Measurements from ENCODE around the gene BBS1. TPM values are rescaled to one million over a fixed set of nuclear protein-coding genes. Genes with fewer than 3 reads are reported as not detected.

The BBS1 gene
- total RNA-seq, 2 experiments from 2014 or later: 13.3 to 17.4 TPM

DNA sequence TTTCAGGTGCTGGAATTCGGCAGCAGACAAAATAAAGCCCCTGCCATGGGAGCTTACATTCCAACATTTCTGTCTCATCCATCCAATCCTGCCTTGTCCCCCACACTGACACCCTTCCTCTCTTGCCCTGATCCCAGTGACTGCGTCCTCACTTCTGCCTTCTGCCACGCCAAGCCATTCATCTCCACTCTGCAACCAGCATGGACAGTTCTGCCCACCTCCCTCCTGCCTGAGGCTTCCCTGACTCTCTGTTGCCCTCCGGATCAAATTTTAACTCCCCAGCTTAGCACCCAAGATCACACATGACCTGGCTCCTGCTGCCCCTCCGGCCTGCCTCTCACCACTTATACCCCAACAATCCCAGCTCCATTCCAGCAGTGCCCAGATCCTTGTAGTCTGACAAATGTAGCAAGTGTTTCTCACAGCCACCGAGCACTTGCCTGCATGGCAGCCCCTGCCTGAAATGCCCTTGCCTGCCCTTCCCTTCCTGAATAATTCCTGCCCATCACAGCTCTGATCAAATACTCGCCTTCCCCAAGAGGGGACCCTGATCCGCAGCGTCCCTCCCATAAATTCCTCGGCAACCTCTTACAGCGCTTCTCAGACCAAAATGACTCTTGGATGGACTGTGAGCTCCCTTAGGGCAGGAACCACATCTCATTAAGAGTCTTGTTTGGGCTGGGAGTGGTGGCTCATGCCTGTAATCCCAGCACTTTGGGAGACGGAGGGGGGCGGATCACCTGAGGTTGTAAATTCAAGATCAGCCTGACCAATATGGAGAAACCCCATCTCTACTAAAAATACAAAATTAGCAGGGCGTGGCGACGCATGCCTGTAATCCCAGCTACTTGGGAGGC, 38.6 kb downstream of the BBS1 start:
- ChIA-PET CTCF (no interaction called here), POLR2A (no interaction called here)
- Mint-ChIP-seq H3K9me3 (no peaks in the 10 kb centered on the region), H3K4me3 (no peak overlapping the region), H3K27me3 (peaks cover 15% of the 10 kb centered on the region), H3K27ac (no peak overlapping the region), H3K36me3 (ENCODE audit: low read depth) (no peaks in the 10 kb centered on the region), H3K4me1 (peaks cover 12% of the 10 kb centered on the region)
- no peak for DNase-seq

DNA sequence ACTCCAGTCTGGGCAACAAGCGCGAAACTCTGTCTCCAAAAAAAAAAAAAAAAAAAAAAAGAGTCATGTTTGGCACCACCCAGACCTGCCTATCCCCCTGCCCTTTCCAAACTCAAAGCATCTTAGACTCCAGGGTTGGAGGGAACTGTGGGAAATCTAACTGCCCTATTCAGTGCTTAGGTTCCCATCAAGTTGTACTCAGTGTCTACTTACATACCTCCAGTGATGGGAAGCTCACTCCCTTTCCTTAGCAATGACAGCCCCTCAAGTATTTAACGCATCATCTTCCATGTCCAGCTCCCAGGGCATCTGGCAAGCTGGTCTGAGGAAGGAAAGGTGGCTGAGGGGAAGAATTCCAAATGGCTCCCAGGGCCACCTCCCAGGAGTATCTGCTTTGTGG, 39.3 kb downstream of the BBS1 start:
- H3K27me3 Mint-ChIP-seq: peaks cover 15% of the 10 kb centered on the region
- H3K4me3 Mint-ChIP-seq: no peak overlapping the region
- H3K36me3 Mint-ChIP-seq (ENCODE audit: low read depth): no peaks in the 10 kb centered on the region
- no peaks in the 10 kb centered on the region for H3K9me3 Mint-ChIP-seq
- no peak for DNase-seq
- ChIA-PET POLR2A (no interaction called here), CTCF (no interaction called here)
- H3K27ac Mint-ChIP-seq: no peak overlapping the region
- H3K4me1 Mint-ChIP-seq: peaks cover 7% of the 10 kb centered on the region

DNA sequence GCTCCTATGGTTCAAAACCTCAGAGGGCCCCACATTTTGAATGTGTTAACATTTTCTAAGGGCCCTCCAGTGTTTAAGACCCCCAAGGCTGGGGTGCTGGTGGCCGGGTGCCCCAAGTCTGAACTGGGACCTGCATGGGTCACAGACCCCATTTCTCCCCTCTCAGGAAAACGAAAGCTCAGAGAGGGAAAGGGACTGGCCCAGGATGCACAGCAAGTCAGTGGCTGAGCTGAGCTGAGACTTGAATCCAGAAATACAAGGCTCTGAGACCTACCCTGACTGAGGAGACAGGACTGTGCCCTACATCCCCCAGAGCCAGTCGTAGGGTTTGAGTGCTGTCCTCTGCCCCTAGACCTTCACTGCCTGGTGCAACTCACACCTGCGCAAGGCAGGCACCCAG, 40.5 kb downstream of the BBS1 start:
- peaks cover 4% of the 10 kb centered on the region for H3K4me1 Mint-ChIP-seq
- H3K36me3 Mint-ChIP-seq (ENCODE audit: low read depth): no peaks in the 10 kb centered on the region
- no peak for DNase-seq
- POLR2A ChIA-PET: no interaction called here
- CTCF ChIA-PET: no interaction called here
- H3K4me3 Mint-ChIP-seq: no peak overlapping the region
- no peaks in the 10 kb centered on the region for H3K9me3 Mint-ChIP-seq
- no peak overlapping the region for H3K27ac Mint-ChIP-seq
- peaks cover 15% of the 10 kb centered on the region for H3K27me3 Mint-ChIP-seq

DNA sequence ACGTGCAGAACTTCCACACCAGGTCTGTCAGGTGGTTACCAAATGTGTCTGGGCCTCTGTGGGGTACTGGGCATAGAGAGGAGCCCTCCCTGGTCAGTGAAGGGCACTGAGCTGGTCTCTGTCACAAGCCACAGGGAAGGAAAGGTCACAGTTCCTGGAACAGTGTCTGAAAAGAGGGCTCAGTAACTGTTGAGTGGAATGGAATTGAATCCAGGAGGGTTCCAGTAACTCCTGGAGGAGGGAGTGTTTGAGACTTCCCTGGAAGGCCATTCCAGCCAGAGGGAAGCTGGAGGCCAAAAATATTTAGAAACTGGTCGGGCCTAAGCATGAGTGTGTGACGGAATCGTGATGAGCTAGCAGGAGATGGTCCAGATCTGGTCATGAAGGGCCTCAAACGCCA, 44.2 kb downstream of the BBS1 start:
- no peaks in the 10 kb centered on the region for H3K9me3 Mint-ChIP-seq
- ChIA-PET CTCF (interaction anchor here (0.7 to 1.8 kb wide), 4 partner anchors 8 to 124 kb away, joined by 3 to 11 read pairs (median 6); partner anchors contain the start of genes ACTN3, MRPL11, RBM4B and ZDHHC24), POLR2A (no interaction called here)

DNA sequence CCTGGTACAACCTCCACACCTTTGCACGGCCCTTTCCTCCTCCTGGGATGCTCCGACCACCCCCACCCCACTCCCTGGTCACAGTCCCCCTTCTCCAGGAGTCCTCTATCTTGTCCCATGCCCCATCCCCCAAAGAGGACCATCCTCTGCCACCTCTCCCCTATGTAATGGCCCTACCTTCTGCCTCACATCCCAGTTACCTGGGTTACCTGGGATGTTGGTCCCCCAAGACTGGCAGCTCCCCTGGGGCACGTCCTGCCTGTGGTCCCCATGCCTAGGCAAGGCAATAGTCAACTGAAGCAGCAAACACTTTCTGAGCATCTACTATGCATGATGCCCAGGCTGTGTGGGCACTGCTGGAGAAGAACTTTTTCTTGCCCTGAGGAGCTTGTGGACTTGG, 45.0 kb downstream of the BBS1 start:
- ChIA-PET POLR2A (no interaction called here), CTCF (interaction anchor here (0.6 to 1.8 kb wide), 4 partner anchors 9 to 123 kb away, joined by 3 to 11 read pairs (median 6); partner anchors contain the start of genes ACTN3, RBM4B and ZDHHC24)
- Mint-ChIP-seq H3K4me3 (no peak overlapping the region), H3K27ac (no peak overlapping the region), H3K9me3 (no peaks in the 10 kb centered on the region), H3K27me3 (peaks cover 6% of the 10 kb centered on the region), H3K4me1 (peaks cover 4% of the 10 kb centered on the region), H3K36me3 (ENCODE audit: low read depth) (no peaks in the 10 kb centered on the region)
- no peak for DNase-seq

More for the DNA sequence above, 44.2 kb downstream of the BBS1 start:
- peaks cover 4% of the 10 kb centered on the region for H3K4me1 Mint-ChIP-seq
- H3K36me3 Mint-ChIP-seq (ENCODE audit: low read depth): no peaks in the 10 kb centered on the region
- no peak for DNase-seq
- H3K27ac Mint-ChIP-seq: no peak overlapping the region
- no peak overlapping the region for H3K4me3 Mint-ChIP-seq
- H3K27me3 Mint-ChIP-seq: peaks cover 8% of the 10 kb centered on the region

DNA sequence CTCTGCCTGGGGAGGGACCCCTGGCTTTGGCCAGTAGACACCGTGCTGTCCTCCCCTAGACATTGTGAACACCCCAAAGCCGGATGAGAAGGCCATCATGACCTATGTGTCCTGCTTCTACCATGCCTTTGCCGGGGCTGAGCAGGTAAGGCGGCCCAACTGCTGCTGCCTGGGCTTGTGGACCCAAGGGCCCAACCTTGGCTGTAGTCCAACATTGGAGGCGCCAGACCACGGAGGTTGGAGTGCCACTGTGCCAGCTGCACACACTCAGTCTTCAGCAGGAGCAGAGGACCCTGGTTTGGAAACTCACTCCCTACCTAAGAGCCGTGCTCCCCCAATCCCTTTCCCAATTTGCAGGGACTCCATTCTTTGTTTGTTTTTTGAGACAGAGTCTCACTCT, 45.7 kb downstream of the BBS1 start:
- H3K4me3 Mint-ChIP-seq: no peak overlapping the region
- CTCF ChIA-PET: interaction anchor here (0.6 to 1.8 kb wide), 3 partner anchors 10 to 123 kb away, joined by 3 to 11 read pairs (median 10); partner anchors contain the start of genes ACTN3, RBM4B and ZDHHC24

DNA sequence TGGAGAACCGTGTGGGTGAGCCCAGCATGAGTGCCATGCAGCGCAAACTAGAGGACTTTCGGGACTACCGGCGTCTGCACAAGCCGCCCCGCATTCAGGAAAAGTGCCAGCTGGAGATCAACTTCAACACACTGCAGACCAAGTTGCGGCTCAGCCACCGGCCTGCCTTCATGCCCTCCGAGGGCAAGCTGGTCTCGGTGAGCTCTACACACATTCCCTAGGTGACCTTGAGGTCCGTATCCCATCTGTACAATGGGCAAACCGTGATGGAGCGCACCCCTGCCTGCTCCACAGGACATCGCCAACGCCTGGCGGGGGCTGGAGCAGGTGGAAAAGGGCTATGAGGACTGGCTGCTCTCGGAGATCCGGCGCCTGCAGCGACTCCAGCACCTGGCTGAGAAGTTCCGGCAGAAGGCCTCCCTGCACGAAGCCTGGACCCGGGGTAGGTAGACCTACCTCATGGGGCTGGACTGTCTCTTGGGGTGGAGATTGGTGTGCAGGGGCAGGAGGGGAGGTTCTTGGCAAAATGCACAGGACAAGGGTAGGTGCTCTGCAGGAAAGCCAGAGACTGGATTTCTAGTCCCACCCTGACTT, 47.4 kb downstream of the BBS1 start:
- H3K27ac Mint-ChIP-seq: no peak overlapping the region
- ChIA-PET POLR2A (interaction anchor here (0.6 kb wide), 1 partner anchor 56 kb away, joined by 7 read pairs; no protein-coding TSS in a partner anchor), CTCF (interaction anchor here (1.2 kb wide), 1 partner anchor 12 kb away, joined by 3 read pairs; the partner anchor contains the start of gene ZDHHC24)
- peaks cover 4% of the 10 kb centered on the region for H3K4me1 Mint-ChIP-seq
- H3K9me3 Mint-ChIP-seq: no peaks in the 10 kb centered on the region
- DNase-seq: no peak
- no peak overlapping the region for H3K4me3 Mint-ChIP-seq
- no peaks in the 10 kb centered on the region for H3K36me3 Mint-ChIP-seq (ENCODE audit: low read depth)
- peaks cover 7% of the 10 kb centered on the region for H3K27me3 Mint-ChIP-seq

More for the DNA sequence above, 45.7 kb downstream of the BBS1 start:
- Mint-ChIP-seq H3K9me3 (no peaks in the 10 kb centered on the region), H3K27me3 (peaks cover 7% of the 10 kb centered on the region), H3K27ac (no peak overlapping the region), H3K36me3 (ENCODE audit: low read depth) (no peaks in the 10 kb centered on the region), H3K4me1 (peaks cover 4% of the 10 kb centered on the region)
- no peak for DNase-seq
- POLR2A ChIA-PET: no interaction called here

DNA sequence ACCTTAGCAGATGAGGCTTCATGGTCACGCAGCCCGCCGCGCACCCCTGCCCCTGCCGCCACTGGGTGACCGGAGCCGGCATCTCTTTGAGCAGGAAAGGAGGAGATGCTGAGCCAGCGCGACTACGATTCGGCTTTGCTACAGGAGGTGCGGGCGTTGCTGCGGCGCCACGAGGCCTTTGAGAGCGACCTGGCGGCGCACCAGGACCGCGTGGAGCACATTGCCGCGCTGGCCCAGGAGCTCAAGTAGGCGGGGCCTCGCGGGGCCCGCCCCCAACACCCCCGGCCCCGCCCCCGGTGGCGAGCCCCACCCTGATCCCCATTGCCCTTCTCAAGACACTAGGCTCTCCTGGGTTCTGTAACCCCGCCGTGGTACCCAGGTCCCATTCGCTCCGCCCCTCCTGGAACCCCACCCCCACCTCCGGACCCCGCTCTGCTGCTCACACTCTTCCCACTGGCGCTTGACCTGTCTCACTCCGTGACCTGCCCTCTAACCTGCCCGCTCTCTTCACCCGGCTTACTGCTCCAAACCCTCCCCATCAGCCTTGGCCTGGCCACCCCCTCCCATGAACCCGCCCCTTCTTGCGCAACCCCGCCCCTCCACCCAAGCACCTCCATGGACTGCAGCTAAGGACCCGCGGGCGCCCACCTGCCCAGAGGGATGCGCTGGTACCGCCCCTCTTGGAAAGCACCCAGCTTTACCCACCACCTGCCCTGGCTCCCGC, 48.9 kb downstream of the BBS1 start:
- ChIA-PET POLR2A (no interaction called here), CTCF (interaction anchor here (0.6 kb wide), 2 partner anchors 12 to 188 kb away, joined by 3 read pairs; no protein-coding TSS in a partner anchor)
- H3K27me3 Mint-ChIP-seq: peaks cover 7% of the 10 kb centered on the region
- no peak overlapping the region for H3K27ac Mint-ChIP-seq
- H3K9me3 Mint-ChIP-seq: no peaks in the 10 kb centered on the region
- no peak for DNase-seq
- no peaks in the 10 kb centered on the region for H3K36me3 Mint-ChIP-seq (ENCODE audit: low read depth)
- H3K4me3 Mint-ChIP-seq: no peak overlapping the region
- peaks cover 4% of the 10 kb centered on the region for H3K4me1 Mint-ChIP-seq

DNA sequence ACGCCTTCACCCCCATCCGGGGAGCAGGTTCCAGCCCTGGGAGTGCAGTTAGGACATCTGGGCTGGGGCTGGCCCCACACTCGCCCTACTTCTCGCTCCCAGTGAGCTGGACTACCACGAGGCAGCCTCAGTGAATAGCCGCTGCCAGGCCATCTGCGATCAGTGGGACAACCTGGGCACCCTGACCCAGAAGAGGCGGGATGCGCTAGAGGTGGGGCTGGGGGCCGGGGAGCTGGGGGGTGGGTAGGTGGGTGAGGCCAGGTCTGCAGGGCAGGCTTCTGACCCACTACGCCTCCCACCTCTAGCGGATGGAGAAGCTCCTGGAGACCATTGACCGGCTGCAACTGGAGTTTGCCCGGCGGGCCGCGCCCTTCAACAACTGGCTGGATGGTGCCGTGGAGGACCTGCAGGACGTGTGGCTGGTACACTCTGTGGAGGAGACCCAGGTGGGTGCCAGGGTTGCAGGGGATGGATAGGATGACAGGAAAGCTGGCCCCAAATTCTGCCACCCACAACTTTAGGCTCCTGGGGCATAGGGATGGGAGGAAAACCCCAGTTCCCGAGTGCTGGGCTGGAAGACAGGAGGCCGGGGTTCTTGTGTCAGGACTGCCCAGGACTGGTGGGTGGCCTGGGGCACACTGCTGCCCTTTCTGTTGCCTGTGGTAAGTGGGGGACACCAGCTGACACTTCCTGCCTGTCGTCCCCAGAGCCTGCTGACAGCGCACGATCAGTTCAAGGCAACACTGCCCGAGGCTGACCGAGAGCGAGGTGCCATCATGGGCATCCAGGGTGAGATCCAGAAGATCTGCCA, 49.6 kb downstream of the BBS1 start:
- H3K27me3 Mint-ChIP-seq: peaks cover 7% of the 10 kb centered on the region
- ChIA-PET CTCF (interaction anchor here (0.6 kb wide), 1 partner anchor 11 kb away, joined by 3 read pairs; no protein-coding TSS in a partner anchor), POLR2A (no interaction called here)
- H3K4me1 Mint-ChIP-seq: peaks cover 4% of the 10 kb centered on the region
- DNase-seq: no peak
- no peaks in the 10 kb centered on the region for H3K36me3 Mint-ChIP-seq (ENCODE audit: low read depth)
- H3K4me3 Mint-ChIP-seq: no peak overlapping the region
- no peak overlapping the region for H3K27ac Mint-ChIP-seq
- H3K9me3 Mint-ChIP-seq: no peaks in the 10 kb centered on the region

DNA sequence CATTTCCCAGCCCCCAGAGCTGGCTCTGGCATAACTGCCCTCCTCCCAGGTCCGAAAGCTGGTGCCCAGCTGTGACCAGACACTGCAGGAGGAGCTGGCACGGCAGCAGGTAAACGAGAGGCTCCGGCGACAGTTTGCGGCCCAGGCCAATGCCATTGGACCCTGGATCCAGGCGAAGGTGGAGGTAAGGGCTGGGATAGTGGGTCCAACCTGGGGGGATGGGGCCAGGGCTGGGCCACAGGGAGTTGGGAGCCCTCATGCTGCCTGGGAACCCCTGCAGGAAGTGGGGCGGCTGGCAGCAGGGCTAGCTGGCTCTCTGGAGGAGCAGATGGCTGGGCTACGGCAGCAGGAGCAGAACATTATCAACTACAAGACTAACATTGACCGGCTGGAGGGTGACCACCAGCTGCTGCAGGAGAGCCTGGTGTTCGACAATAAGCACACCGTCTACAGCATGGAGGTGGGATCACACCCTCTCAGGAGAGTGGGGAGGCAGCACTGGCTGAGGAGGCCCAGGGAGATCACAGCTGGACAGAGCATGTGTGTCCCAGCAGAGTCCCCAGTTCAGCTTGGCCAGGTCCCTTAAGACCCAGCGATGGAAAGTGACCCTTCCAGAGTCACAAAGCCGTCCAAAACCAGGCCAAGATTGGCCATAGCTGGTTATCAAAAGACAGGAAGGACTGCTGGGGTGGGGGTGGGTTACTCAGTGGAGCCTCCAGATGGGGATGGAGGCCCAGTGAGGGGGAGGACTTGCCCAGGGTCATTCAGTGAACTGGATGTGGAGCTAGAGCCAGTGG, 50.9 kb downstream of the BBS1 start:
- peaks cover 10% of the 10 kb centered on the region for H3K27me3 Mint-ChIP-seq
- H3K4me1 Mint-ChIP-seq: peaks cover 4% of the 10 kb centered on the region
- H3K9me3 Mint-ChIP-seq: no peaks in the 10 kb centered on the region
- POLR2A ChIA-PET: no interaction called here
- no peak overlapping the region for H3K4me3 Mint-ChIP-seq
- no peak for DNase-seq
- H3K36me3 Mint-ChIP-seq (ENCODE audit: low read depth): no peaks in the 10 kb centered on the region
- no peak overlapping the region for H3K27ac Mint-ChIP-seq
- CTCF ChIA-PET: interaction anchor here (0.6 to 2.1 kb wide), 6 partner anchors 9 to 509 kb away, joined by 3 to 6 read pairs (median 4); partner anchors contain the start of genes ACTN3, RBM4B and ZDHHC24

DNA sequence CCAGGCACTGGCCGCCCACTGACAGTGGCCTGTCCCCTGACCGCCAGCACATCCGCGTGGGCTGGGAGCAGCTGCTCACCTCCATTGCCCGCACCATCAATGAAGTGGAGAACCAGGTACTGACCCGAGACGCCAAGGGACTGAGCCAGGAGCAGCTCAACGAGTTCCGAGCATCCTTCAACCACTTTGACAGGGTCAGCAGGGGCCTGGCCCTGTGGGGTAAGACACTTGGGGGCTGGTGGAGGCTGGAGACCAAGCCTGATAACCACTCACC, 51.5 kb downstream of the BBS1 start:
- Mint-ChIP-seq H3K4me3 (no peak overlapping the region), H3K4me1 (peaks cover 4% of the 10 kb centered on the region), H3K27ac (no peak overlapping the region), H3K9me3 (no peaks in the 10 kb centered on the region), H3K36me3 (ENCODE audit: low read depth) (no peaks in the 10 kb centered on the region), H3K27me3 (peaks cover 10% of the 10 kb centered on the region)
- POLR2A ChIA-PET: interaction anchor here (0.5 kb wide), 1 partner anchor 218 kb away, joined by 3 read pairs; no protein-coding TSS in a partner anchor
- no peak for DNase-seq
- CTCF ChIA-PET: interaction anchor here (0.6 to 2.1 kb wide), 5 partner anchors 10 to 509 kb away, joined by 3 to 6 read pairs (median 4); partner anchors contain the start of genes ACTN3, RBM4B and ZDHHC24
